Muscle of back (tissue), 11 donors: ENCODE measurements around the gene DUSP16. TPM values are rescaled to one million over a fixed set of nuclear protein-coding genes. Genes with fewer than 3 reads are reported as not detected.
"Not testable (repeated sequence)": the region's sequence is repeated elsewhere in the genome, so short reads cannot be mapped to it uniquely, and the experiment has no call there.

Experiments
- DNase-seq, 3 donors: peaks; one replicate each; pipeline versions ENCODE4 v3.0.0 to v3.0.0-alpha.2; 2013
- polyA plus RNA-seq, 10 donors: library from polyadenylated mRNA; unstranded; fragments of 120-200 nt; gene quantifications; one replicate each; pipeline ENCODE4 v1.2.1, GENCODE V29; 2013; ENCODE audit not compliant: insufficient read length in 10 of 10

The DUSP16 gene
- polyA plus RNA-seq, 10 donors: 24.9 to 39.8 (median 31.3) TPM

DNA sequence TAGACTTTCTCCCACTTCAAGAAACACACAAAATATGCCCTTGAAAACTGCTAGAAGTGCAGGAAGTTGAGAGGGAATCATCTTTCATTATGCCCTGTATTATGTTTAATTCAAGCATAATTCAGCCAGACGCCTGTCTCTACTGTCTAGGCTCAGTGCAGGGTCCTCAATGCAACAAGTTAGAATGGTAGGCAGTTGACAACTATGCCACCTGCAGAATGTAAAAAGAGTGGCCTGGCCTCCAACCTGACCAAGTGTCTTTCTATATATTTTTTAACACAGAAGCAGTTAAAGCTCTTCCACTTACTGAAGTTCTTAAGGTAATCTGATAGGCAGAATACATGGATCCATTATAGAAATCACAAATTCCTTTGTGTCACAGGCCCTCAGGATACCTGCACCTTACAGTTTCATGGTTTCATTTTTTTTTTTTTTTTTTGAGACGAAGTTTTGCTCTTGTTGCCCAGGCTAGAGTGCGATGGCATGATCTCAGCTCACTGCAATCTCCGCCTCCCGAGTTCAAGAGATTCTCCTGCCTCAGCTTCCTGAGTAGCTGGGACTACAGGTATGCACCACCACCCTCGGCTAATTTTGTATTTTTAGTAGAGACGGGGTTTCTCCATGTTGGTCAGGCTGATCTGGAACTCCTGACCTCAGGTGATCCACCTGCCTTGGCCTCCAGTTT is 60.4 kb downstream of the DUSP16 start:
- not testable (repeated sequence) for DNase-seq

- no peak for DNase-seq
These were observed 61.5 kb downstream of the DUSP16 start for GRCh38 chr12:12501121-12501520.

DNA sequence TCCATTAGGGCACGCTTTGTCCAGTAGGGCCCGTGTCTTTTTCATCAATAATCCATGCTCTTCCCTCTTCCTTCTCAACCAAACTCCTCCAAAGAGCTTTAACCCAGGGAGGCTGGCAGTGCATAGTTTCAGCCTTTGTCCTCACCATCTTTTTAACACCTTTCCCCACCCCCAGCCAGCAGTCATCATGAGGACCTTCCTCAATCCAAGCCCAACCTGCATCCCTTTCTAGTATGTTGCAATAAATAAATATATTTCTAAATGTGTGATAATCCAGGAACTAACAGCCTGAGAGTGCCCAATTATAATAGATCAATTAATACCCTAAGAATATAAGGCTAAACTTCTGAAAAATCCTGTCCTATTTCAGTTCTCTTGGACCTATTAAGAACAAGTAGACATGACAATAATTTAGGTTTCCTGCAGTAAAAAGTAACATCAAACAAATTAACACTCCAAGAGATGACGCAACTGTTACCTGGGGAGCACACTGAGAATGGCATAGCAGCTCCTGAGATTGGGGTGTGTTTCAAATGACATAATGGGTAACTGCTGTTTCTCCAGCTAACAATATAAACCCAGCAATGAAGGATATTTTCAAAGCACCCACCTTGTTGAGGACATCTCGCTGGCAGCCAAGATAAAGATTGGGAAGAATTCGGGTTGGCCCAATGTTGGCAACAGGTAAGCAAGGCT is 62.6 kb downstream of the DUSP16 start:
- no peak for DNase-seq

DNA sequence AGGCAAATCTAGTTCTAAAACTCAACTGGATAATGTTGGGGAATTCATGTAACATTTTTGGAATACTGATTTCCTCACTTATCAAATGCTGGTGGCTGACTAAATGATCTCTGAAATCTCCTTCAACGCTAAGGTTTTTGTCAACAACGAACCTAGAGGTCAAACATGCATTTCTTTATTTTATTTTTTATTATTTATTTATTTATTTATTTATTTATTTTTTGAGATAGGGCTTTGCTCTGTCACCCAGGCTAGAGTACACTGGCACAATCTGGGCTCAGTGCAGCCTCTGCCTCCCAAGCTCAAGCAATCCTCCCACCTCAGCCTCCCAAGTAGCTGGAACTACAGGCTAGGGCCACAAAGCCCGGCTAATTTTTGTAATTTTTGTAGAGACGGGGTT is 64.5 kb downstream of the DUSP16 start:
- no peak for DNase-seq

GRCh38 chr12:12495536-12495935 is 67.1 kb downstream of the DUSP16 start:
- no peak for DNase-seq

DNA sequence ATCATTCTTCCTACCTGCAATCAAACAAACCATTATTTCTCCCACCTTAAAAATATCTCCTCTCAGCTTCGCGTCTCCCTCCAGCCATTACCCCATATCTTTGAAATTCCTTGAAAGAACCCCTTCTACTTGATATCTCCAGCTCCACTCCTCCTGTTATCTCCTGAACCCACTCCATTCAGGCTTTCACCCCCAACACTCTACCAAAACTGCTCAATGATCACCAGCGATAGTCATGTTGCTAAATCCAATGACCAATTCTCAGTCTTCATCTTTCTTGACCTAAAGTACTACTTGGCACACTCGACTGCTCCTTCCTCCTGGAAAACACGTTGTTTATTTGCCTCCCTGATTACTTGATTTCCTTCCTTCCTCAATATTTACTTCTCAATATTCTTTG is 70.1 kb downstream of the DUSP16 start:
- DNase-seq: no peak

GRCh38 chr12:12491606-12492005 is 71.1 kb downstream of the DUSP16 start:
- no peak for DNase-seq

DNA sequence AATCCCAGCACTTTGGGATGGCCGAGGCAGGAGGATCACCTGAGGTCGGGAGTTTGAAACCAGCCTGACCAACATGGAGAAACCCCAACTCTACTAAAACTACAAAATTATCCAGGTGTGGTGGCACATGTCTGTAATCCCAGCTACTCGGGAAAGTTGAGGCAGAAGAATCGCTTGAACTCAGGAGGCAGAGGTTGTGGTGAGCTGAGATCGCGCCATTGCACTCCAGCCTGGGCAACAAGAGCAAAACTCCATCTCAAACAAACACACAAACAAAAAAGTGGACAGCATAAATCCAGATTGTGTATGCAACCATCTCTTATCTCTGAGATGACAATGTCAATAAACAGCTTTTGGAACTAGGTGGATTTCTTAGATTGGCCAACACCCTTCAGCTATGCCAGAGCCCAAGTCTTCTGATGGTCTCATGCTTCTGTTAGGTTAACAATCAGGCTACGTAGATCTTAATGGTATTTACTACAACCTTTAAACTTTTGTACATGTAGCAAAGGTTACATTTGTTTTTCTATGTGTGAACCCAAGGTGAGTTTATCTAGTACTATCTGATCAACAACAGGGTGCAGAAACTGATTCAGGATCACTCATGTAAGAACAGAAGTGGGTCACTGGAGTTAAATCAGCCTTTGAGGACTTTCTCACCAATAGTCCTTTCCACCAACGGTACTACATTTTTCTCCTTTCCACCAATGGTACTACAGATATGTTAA is 73.7 kb downstream of the DUSP16 start:
- no peak for DNase-seq

DNA sequence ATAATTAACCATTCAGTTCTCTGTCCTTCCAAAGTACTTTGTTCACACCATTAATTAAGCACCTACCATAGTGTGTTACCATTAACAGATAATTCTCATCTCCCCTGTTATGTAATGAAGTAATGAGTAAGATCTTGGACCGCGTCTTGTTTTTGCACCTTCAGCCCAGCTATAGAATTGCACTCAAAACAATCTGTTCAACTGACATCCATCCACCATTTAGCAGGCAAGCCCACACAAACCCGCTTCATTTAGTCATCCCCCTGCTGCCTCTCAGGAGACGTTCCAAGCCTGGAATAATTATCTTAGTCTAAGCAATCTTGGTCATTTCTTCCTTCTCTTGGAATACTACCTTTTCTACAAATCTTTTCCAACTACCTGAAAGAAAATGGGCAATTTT is 74.4 kb downstream of the DUSP16 start:
- DNase-seq: no peak

- no peak for DNase-seq
These were observed 75.2 kb downstream of the DUSP16 start for GRCh38 chr12:12487490-12487889.

DNA sequence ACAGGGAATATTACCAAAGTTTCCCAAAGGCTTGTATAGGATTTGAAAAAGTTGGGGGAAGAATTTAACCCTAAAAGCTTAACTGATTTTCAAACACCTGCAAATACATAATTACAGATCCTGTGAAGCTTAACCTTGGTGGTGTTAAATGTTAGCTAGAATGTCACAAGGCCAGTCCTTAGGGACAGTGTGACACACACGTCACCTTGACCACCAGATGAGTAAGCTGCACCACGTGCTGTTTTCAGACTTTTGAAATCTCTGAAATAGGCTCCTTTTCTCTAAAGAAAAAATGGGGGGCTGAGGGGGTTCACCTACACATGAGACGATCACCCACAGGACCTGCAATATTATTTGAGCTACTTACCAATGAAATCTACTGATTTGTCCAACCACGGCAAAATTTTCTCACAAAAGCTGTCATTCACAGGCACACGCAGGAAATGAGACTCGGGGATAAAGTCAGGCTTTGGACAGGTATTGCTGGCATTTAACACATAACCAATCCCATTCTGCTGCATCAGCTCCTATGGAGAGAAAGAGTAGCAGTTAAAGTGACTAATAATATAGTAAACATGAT is 75.9 kb downstream of the DUSP16 start:
- no peak for DNase-seq

- DNase-seq: no peak
These were observed 79.2 kb downstream of the DUSP16 start for GRCh38 chr12:12483438-12483837.

DNA sequence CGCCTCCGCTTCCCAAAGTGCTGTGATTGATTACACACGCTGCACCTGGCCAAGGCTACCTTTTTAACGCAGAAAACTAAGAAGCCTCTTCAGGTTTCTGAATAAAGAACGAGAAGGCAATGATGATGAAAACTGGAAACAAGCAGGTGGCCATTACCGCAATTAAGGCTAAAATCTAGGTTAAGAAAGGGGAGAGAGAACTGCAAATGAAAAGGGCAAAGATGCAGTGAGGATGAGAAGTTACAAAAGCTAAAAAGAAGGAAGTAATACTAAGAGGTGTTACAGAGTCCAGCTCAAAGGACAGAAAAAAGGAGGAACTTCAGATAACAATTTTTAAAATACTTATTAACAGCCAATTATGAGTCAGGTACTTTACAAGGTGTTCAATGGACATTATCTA is 79.7 kb downstream of the DUSP16 start:
- DNase-seq: no peak

DNA sequence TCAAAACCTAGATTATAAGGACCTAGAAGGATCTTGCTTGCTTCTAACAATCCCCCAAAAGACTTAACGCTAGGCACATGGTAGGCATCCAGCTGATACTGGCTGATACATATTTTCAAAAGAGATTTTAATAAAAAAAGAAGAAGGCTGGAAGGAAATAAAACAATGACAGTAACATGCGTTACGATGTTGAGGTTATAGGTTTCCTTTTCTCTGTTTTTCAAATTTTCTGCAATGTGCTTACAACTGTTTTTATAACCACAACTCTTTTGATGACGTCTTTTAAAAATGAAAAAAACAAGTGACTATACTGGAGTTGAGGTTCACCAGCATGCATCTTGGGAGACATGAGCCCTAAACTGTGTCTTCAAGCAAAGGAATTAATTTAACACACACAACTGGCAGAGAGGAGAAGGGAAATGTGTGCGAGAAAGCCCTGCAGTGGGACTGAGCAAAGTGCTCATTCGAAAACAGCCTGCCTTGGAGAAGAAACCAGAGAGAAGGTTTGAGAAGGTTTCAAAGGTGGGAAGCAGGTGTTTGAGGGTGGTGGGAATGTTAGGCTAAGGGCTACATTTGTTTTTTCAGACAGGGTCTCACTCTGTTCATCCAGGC is 80.4 kb downstream of the DUSP16 start:
- no peak for DNase-seq

GRCh38 chr12:12481631-12482030 is 81.0 kb downstream of the DUSP16 start:
- no peak for DNase-seq

DNA sequence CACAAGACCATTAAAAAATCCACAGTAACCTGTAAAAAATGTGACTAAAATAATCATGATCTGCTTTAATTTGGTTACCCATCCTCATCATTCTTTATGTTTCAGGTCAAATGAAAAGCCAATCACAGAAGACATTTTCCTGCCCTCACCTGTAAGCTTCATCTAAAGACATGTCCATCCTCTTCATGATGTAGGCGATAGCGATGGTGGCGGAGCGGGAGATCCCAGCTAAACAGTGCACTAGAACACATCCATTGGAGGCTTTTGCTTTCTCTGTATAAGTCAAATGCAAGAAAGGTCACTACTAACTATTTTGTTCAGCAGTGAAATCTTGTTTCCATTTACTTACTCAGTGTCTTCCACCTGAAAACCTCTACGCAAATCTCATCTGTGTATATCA is 82.6 kb downstream of the DUSP16 start:
- no peak for DNase-seq

DNA sequence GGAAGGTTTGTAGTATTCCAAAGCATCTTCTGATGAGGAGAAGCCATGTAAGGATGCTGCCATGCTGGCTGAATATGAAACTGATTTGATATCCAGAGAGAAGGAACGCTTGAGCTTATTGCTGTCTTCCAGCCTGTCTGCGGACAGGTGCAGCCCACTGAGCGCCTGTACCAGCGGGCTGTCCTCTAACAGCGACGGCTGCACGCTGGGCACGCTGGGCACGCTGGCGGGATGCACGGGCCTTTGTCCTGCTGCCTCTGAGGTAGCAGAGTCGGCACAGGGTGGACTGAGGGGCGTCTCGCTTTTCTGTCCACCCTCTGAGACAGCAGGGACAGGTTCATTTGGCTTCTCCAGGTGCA is 85.2 kb downstream of the DUSP16 start:
- DNase-seq: no peak

GRCh38 chr12:12476857-12477531 is 85.7 kb downstream of the DUSP16 start:
- DNase-seq: peak; percentile 36 to 67 (median 42)

DNA sequence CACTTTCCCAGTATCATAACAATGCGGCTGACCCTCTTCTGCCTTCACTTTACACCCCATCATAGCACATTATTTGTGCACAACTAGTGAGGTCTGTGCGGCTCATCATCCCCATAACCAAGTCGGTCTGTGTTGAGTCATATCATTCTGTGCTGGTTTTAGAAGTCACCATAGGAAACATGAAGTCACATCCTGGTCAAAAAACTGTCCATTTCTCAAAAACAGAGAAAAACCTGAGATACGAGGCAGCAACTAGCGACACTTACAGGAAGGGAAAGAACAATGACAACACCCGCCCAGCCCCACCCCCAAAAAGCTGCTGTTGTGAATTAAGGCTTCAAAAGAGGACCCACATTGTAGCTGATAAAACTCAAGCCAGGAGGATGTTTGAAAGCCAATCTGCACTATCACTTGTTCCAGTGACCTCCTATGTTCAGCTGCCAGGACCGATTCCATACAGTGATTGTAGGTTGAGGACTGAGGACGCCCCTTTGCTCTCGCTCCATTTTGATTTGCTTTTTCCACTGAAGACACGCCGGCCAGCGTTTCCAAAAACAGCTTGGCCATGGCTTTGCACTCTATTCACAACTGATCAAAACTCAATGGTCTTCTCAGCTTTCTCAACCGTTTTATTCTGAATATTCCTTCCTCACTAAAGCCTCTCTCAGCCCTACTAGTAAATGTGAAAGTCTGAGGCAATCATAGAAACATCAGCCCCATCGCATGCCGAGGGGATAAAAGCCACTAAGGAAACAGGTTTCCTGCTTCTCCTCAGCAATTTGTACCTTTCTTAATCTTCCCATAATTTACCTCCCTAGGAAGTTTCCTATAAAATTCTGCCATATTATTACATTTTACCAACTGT is 87.5 kb downstream of the DUSP16 start:
- DNase-seq: no peak

- DNase-seq: no peak
These were observed 88.2 kb downstream of the DUSP16 start for GRCh38 chr12:12474471-12474928.

DNA sequence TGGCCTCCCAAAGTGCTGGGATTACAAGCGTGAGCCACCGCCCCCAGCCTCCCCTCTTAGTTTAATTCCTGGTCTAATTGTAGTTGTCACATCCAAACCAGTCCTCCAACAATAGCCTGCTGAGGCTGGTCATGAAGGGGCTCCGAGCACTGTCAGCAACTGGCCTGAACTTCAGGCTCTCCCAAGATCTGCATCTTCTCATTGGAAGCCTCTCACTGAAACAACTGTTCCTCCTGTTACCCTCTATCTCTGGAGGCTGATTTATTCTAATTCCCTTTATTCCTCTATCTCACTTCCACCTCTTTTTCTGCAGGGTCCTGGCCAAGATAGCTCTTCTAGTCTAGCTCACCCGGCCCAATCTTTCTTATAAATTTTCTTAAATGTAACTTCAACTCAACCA is 89.4 kb downstream of the DUSP16 start:
- DNase-seq: no peak
